ENCODE data around the gene CAPZB.

DNA sequence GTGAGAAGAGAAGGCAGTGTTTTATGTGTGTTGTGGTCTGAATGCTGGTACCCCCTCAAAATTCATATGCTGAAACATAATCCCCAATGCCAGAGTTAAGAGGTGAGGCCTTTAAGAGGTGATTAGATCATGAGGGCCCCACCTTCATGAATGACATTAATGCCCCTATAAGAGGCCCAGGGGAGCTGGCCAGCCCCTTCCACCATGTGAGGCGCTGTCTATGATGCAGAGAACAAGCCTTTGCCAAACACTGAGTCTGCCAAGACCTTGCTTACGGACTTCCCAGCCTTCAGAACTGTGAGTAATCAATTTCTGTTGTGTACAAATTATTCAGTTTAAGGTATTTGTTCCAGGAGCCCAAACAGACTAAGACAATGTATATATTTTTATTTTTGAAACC is 20.2 kb downstream of the CAPZB start:
- TF ChIP-seq, protein P1, sequence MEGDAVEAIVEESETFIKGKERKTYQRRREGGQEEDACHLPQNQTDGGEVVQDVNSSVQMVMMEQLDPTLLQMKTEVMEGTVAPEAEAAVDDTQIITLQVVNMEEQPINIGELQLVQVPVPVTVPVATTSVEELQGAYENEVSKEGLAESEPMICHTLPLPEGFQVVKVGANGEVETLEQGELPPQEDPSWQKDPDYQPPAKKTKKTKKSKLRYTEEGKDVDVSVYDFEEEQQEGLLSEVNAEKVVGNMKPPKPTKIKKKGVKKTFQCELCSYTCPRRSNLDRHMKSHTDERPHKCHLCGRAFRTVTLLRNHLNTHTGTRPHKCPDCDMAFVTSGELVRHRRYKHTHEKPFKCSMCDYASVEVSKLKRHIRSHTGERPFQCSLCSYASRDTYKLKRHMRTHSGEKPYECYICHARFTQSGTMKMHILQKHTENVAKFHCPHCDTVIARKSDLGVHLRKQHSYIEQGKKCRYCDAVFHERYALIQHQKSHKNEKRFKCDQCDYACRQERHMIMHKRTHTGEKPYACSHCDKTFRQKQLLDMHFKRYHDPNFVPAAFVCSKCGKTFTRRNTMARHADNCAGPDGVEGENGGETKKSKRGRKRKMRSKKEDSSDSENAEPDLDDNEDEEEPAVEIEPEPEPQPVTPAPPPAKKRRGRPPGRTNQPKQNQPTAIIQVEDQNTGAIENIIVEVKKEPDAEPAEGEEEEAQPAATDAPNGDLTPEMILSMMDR (IDR thresholded peaks at IDR 0.05; ENCODE audit: extremely low read depth in 1 of 2, insufficient read depth in 1 of 2, low read depth in 1 of 2, low read length in 2 of 2), result no peak
- TF ChIP-seq, protein P2, sequence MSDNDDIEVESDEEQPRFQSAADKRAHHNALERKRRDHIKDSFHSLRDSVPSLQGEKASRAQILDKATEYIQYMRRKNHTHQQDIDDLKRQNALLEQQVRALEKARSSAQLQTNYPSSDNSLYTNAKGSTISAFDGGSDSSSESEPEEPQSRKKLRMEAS (IDR thresholded peaks at IDR 0.05; ENCODE audit: insufficient read depth, insufficient read length), result no peak
- TF ChIP-seq EZH2 (IDR thresholded peaks at IDR 0.05; ENCODE audit: borderline replicate concordance, low read depth, low read length, severe bottlenecking), result no peak
- TF ChIP-seq POLR2A (IDR thresholded peaks at IDR 0.05; ENCODE audit: low read depth, low read length), result no peak
- TF ChIP-seq MYC (IDR thresholded peaks at IDR 0.05; ENCODE audit: low read depth, low read length), result no peak
